K562 (cell line): ENCODE results near the gene ZNF691. TPM values are rescaled to one million over a fixed set of nuclear protein-coding genes. Genes with fewer than 3 reads are reported as not detected.
A peak's percentile ranks its signal among the peaks of the same experiment; 100 is the strongest.

Experiments
- CHD4 ChIP-seq: fragments of 200-600 bp; sonication (generic); IDR thresholded peaks from 3 replicates; pipeline ENCODE4 v1.6.1; 2012; ENCODE audit warnings: low read depth, mild to moderate bottlenecking, mixed read lengths, low read length, inconsistent platforms; ENCODE audit not compliant: insufficient read depth, insufficient replicate concordance, poor library complexity, severe bottlenecking
- SMAD3 ChIP-seq: fragments of 450-650 bp; formaldehyde crosslinking; conservative IDR thresholded peaks from 2 replicates; pipeline ENCODE4 v1.4.0; 2020; ENCODE audit warnings: mild to moderate bottlenecking
- YY1 ChIP-seq, 3 experiments: IDR thresholded peaks; 2 replicates each; pipeline ENCODE4 v1.6.1; 2011; ENCODE audit warnings: low read length in 2 of 3, mild to moderate bottlenecking in 2 of 3, moderate library complexity in 2 of 3, borderline replicate concordance in 1 of 3, control low read depth in 1 of 3, low read depth in 1 of 3; ENCODE audit not compliant: insufficient read depth in 3 of 3, insufficient replicate concordance in 2 of 3, control insufficient read depth in 1 of 3, insufficient read length in 1 of 3; ENCODE audit errors: extremely low read depth in 1 of 3
- polyA plus RNA-seq, 8 experiments: library from polyadenylated mRNA; depleted of rRNA in 4 of 8; stranded (reverse) in 5 of 8; unstranded in 3 of 8; fragments of >200 nt; fragmentation: Nextera tagmentation in 2 of 8; fragmentation: Illumina TruSeq in 1 of 8; extraction: Ambion mirVana in 2 of 8; extraction: Trizol in 1 of 8; gene quantifications; 2 replicates each; pipeline versions ENCODE4 v1.2.1 to v1.2.3, GENCODE V29; 2011 to 2014; ENCODE audit warnings: inconsistent platforms in 1 of 8, missing spikeins in 1 of 8
- total RNA-seq, 7 experiments: library from RNA; depleted of rRNA in 6 of 7; stranded (reverse); fragments of >200 nt in 6 of 7; fragmentation: Illumina TruSeq in 2 of 7; extraction: Trizol in 2 of 7; gene quantifications; 2 replicates each; pipeline versions ENCODE4 v1.2.1 to v1.2.3, GENCODE V29; 2011 to 2021; ENCODE audit warnings: low replicate concordance in 1 of 7
- TF ChIP-seq, protein P1 (sequence below), 2 experiments: fragments of 450-650 bp in 1 of 2; sonication (generic) in 1 of 2; formaldehyde crosslinking in 1 of 2; IDR thresholded peaks; 2 replicates each; pipeline versions ENCODE4 v1.7.1 to v1.9.0; 2016 to 2022; ENCODE audit warnings: inconsistent platforms in 1 of 2, mild to moderate bottlenecking in 1 of 2, missing genetic modification reagents in 1 of 2
- TF ChIP-seq, protein P2 (sequence below): fragments of 450-650 bp; IDR thresholded peaks from 2 replicates; pipeline ENCODE4 v1.6.1; 2016; ENCODE audit warnings: borderline replicate concordance
- TF ChIP-seq, protein P3 (sequence below): fragments of 250-450 bp; sonication (Bioruptor Pico); IDR thresholded peaks from 2 replicates; pipeline ENCODE4 v1.4.0; 2020
- TF ChIP-seq, protein P4 (sequence below), 2 experiments: fragments of 450-650 bp in 1 of 2; sonication (generic) in 1 of 2; formaldehyde crosslinking in 1 of 2; IDR thresholded peaks in 1 of 2; conservative IDR thresholded peaks in 1 of 2; 2 replicates each; pipeline versions ENCODE4 v1.6.1 to v1.8.1; 2016 to 2023; ENCODE audit warnings: mild to moderate bottlenecking in 2 of 2, moderate library complexity in 2 of 2, inconsistent platforms in 1 of 2, missing genetic modification reagents in 1 of 2
- TF ChIP-seq, protein P5 (sequence below): fragments of 450-650 bp; formaldehyde crosslinking; IDR thresholded peaks from 2 replicates; pipeline ENCODE4 v1.4.0; 2020; ENCODE audit warnings: mild to moderate bottlenecking, mixed read lengths

Gene ZNF691
- total and polyA plus RNA-seq, 9 of the 15 experiments (the other 6 are each of a cell fraction or from before 2014, with no cell fraction given): 10.7 to 30.4 (median 14.8) TPM

DNA sequence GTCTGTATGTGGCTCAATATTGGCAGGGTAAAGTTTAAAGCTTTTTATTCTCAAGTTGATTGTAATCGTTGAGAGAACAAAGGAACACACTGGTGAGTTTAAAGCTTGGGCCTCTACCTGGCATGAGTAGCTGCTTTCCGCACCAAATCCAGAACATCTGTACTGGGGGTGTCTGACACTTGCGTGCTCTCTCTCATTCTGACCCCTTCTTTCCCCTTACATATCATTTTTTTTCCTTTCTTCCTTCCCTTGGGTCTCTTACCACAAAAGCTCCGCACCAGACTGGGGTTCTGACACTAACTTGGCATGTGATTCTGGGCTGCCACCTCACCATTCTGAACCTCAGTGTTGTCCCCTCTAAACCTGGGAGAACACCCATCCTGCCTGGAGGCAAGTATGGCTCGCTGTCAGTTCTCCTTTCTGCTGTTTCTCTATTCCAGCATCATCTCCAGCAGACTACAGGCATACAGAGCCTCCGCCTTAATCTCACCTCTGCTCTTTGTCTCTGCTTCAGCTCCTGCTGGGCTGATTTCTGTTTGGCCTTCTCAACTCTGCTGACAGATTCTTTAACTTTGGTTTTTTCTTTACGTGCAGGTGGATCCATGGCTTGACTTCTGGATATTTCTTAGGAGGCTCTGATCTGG is 30.4 kb upstream of the ZNF691 start (continued):
- TF ChIP-seq, protein P1, sequence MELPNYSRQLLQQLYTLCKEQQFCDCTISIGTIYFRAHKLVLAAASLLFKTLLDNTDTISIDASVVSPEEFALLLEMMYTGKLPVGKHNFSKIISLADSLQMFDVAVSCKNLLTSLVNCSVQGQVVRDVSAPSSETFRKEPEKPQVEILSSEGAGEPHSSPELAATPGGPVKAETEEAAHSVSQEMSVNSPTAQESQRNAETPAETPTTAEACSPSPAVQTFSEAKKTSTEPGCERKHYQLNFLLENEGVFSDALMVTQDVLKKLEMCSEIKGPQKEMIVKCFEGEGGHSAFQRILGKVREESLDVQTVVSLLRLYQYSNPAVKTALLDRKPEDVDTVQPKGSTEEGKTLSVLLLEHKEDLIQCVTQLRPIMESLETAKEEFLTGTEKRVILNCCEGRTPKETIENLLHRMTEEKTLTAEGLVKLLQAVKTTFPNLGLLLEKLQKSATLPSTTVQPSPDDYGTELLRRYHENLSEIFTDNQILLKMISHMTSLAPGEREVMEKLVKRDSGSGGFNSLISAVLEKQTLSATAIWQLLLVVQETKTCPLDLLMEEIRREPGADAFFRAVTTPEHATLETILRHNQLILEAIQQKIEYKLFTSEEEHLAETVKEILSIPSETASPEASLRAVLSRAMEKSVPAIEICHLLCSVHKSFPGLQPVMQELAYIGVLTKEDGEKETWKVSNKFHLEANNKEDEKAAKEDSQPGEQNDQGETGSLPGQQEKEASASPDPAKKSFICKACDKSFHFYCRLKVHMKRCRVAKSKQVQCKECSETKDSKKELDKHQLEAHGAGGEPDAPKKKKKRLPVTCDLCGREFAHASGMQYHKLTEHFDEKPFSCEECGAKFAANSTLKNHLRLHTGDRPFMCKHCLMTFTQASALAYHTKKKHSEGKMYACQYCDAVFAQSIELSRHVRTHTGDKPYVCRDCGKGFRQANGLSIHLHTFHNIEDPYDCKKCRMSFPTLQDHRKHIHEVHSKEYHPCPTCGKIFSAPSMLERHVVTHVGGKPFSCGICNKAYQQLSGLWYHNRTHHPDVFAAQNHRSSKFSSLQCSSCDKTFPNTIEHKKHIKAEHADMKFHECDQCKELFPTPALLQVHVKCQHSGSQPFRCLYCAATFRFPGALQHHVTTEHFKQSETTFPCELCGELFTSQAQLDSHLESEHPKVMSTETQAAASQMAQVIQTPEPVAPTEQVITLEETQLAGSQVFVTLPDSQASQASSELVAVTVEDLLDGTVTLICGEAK (IDR thresholded peaks at IDR 0.05): 0 out of 2 replicates have a peak, but pooled peaks have one; percentile 20
- TF ChIP-seq, protein P1 (CRISPR knock-in tag; IDR thresholded peaks at IDR 0.05): no peak
- TF ChIP-seq, protein P2, sequence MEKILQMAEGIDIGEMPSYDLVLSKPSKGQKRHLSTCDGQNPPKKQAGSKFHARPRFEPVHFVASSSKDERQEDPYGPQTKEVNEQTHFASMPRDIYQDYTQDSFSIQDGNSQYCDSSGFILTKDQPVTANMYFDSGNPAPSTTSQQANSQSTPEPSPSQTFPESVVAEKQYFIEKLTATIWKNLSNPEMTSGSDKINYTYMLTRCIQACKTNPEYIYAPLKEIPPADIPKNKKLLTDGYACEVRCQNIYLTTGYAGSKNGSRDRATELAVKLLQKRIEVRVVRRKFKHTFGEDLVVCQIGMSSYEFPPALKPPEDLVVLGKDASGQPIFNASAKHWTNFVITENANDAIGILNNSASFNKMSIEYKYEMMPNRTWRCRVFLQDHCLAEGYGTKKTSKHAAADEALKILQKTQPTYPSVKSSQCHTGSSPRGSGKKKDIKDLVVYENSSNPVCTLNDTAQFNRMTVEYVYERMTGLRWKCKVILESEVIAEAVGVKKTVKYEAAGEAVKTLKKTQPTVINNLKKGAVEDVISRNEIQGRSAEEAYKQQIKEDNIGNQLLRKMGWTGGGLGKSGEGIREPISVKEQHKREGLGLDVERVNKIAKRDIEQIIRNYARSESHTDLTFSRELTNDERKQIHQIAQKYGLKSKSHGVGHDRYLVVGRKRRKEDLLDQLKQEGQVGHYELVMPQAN: 0 out of 2 replicates have a peak, but pooled peaks have one; percentile 13
- TF ChIP-seq YY1 (IDR thresholded peaks at IDR 0.05; ENCODE audit: borderline replicate concordance in 1 of 3, control insufficient read depth in 1 of 3, extremely low read depth in 1 of 3, insufficient read depth in 3 of 3, insufficient read length in 1 of 3, insufficient replicate concordance in 2 of 3, low read depth in 1 of 3, low read length in 2 of 3) (peak in 1 of 3 experiments; percentile 32), SMAD3 (CRISPR knock-in tag) (no peak), CHD4 (no peak)
- TF ChIP-seq, protein P3, sequence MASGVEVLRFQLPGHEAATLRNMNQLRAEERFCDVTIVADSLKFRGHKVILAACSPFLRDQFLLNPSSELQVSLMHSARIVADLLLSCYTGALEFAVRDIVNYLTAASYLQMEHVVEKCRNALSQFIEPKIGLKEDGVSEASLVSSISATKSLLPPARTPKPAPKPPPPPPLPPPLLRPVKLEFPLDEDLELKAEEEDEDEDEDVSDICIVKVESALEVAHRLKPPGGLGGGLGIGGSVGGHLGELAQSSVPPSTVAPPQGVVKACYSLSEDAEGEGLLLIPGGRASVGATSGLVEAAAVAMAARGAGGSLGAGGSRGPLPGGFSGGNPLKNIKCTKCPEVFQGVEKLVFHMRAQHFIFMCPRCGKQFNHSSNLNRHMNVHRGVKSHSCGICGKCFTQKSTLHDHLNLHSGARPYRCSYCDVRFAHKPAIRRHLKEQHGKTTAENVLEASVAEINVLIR (CRISPR knock-in tag): no peak
- TF ChIP-seq, protein P4, sequence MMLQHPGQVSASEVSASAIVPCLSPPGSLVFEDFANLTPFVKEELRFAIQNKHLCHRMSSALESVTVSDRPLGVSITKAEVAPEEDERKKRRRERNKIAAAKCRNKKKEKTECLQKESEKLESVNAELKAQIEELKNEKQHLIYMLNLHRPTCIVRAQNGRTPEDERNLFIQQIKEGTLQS (IDR thresholded peaks at IDR 0.05): no peak
- TF ChIP-seq, protein P4 (CRISPR knock-in tag; conservative IDR thresholded peaks at IDR 0.05): 0 out of 2 replicates have a peak, but pooled peaks have one; percentile 46
- TF ChIP-seq, protein P5, sequence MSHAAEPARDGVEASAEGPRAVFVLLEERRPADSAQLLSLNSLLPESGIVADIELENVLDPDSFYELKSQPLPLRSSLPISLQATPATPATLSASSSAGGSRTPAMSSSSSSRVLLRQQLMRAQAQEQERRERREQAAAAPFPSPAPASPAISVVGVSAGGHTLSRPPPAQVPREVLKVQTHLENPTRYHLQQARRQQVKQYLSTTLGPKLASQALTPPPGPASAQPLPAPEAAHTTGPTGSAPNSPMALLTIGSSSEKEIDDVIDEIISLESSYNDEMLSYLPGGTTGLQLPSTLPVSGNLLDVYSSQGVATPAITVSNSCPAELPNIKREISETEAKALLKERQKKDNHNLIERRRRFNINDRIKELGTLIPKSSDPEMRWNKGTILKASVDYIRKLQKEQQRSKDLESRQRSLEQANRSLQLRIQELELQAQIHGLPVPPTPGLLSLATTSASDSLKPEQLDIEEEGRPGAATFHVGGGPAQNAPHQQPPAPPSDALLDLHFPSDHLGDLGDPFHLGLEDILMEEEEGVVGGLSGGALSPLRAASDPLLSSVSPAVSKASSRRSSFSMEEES (CRISPR knock-in tag): no peak
